Right lobe of liver (tissue), 6 donors: ENCODE measurements around the gene RRAGD. TPM values are rescaled to one million over a fixed set of nuclear protein-coding genes. Genes with fewer than 3 reads are reported as not detected.
A peak's percentile ranks its signal among the peaks of the same experiment; 100 is the strongest.

Experiments
- ATAC-seq, 4 donors: fragments of 200-7000 bp; cut with Tn5 transposase; one replicate each; pipeline ENCODE4 v1.9.1; 2020; ENCODE audit warnings: mild to moderate bottlenecking in 4 of 4, moderate library complexity in 4 of 4
- DNase-seq, 3 donors: peaks; one replicate each; pipeline ENCODE4 v3.0.0-alpha.2; 2020
- H3K27ac ChIP-seq, 3 donors: fragments of 200-600 bp; one replicate each; pipeline ENCODE4 v1.8.0; 2022
- H3K27me3 ChIP-seq, 2 donors: fragments of 200-600 bp; one replicate each; pipeline ENCODE4 v1.8.0; 2022
- H3K36me3 ChIP-seq, 4 donors: fragments of 200-600 bp; sonication (generic) in 1 of 4; one replicate each; pipeline versions ENCODE4 v1.5.1 to v1.8.0; 2017 to 2022; ENCODE audit warnings: control low read depth in 1 of 4
- H3K4me1 ChIP-seq, 4 donors: fragments of 200-600 bp; sonication (generic) in 1 of 4; one replicate each; pipeline versions ENCODE4 v1.5.1 to v1.8.0; 2017 to 2022; ENCODE audit warnings: control low read depth in 1 of 4
- H3K4me3 ChIP-seq, 3 donors: fragments of 200-600 bp; one replicate each; pipeline ENCODE4 v1.8.0; 2022
- H3K9me3 ChIP-seq, 4 donors: fragments of 200-600 bp; sonication (generic) in 1 of 4; one replicate each; pipeline versions ENCODE4 v1.5.1 to v1.8.0; 2017 to 2022; ENCODE audit warnings: control low read depth in 1 of 4
- CTCF ChIP-seq, 4 donors: fragments of 200-600 bp in 3 of 4; fragments of 450-650 bp in 1 of 4; IDR thresholded peaks; one replicate each; pipeline versions ENCODE4 v1.5.1 to v1.8.0; 2016 to 2022; ENCODE audit warnings: antibody characterized with exemption in 4 of 4, mild to moderate bottlenecking in 2 of 4
- POLR2A ChIP-seq: fragments of 450-650 bp; IDR thresholded peaks from one replicate; pipeline ENCODE4 v1.6.1; 2017; ENCODE audit warnings: antibody characterized with exemption, mild to moderate bottlenecking
- WGBS: methylation state at CpG from one replicate; pipeline ENCODE4 v1.1.6; 2018; ENCODE audit warnings: low coverage, low lambda C conversion rate; ENCODE audit not compliant: insufficient coverage; ENCODE audit errors: missing lambda C conversion rate; 5-methylcytosine and 5-hydroxymethylcytosine counted together
- intact Hi-C, 2 donors: fragments of 100-400 bp; cut with DNase I; formaldehyde crosslinking; loops; one replicate each; pipeline versions ENCODE4 v1.11.2 to v1.14.1; 2022
- total RNA-seq, 6 experiments: library from RNA; depleted of rRNA in 2 of 6; stranded (reverse); fragments of >200 nt in 2 of 6; fragmentation: NEBNext Ultra II Directional in 3 of 6; extraction: Animal tissue kit (Norgen Biotek cat#: 25700) in 3 of 6; gene quantifications; one replicate each; pipeline versions ENCODE4 v1.1.0 to v1.2.4, GENCODE V29; 2016 to 2023
- donor health status: DM: no; HTN: yes; CAD: no.
- donor health status: DM: no; HTN: no; CAD: no.
- donor health status: DM: no; HTN: no; CAD: no.
- donor health status: DM: no; HTN: yes; CAD: no.
- donor health status: DM: no; HTN: yes; CAD: no.

RRAGD gene
- total RNA-seq, 6 experiments from 2014 or later = 7.1 to 18.7 (median 12.2) TPM

GRCh38 chr6:89433252-89434149 lies 21.4 kb upstream of the RRAGD start:
- Histone ChIP-seq H3K4me3 (peak overlapping the region; percentile 89 to 96 (median 91)), H3K9me3 (no peaks in the 10 kb centered on the region), H3K4me1 (peaks cover 0 to 4% (median 0%) of the 10 kb centered on the region in 4 donors), H3K27ac (peak overlapping the region in 2 of 3 donors; percentile 23 to 40), H3K36me3 (no peaks in the 10 kb centered on the region), H3K27me3 (no peaks in the 10 kb centered on the region)
- TF ChIP-seq CTCF (IDR thresholded peaks at IDR 0.05) (peak in 1 of 4 donors; percentile 21), POLR2A (no peak)
- 0% methylated on average over 7 of the region's 80 CpGs for WGBS
- intact Hi-C loops = loop anchor here (5.0 kb wide), 1 partner anchor 179 kb away; no protein-coding TSS in a partner anchor
- peak; percentile 34 to 52 (median 46) for ATAC-seq
- peak in 2 of 3 donors; percentile 32 to 52 for DNase-seq

GRCh38 chr6:89432875-89433251 lies 20.8 kb upstream of the RRAGD start, which contains the start of gene ANKRD6:
Gene ANKRD6 (plus strand): TSS chr6:89433152. CDS start chr6:89566977, 133,825 bp downstream.
- 2% methylated on average over 10 of the region's 38 CpGs for WGBS
- peak; percentile 97 to 99 (median 99) for ATAC-seq
- peak; percentile 80 to 85 (median 82) for DNase-seq
- H3K4me3 ChIP-seq = peak within 1 kb of the TSS; percentile 89 to 96 (median 91)
- H3K9me3 ChIP-seq = no peaks in the 10 kb centered on the region
- H3K27ac ChIP-seq = peak within 1 kb of the TSS in 2 of 3 donors; percentile 23 to 40
- peaks cover 0 to 4% (median 0%) of the 10 kb centered on the region in 4 donors for H3K4me1 ChIP-seq
- H3K36me3 ChIP-seq = no peaks in the 10 kb centered on the region
- TF ChIP-seq CTCF (IDR thresholded peaks at IDR 0.05) (peak; percentile 82 to 99 (median 93)), POLR2A (no peak)
- H3K27me3 ChIP-seq = no peaks in the 10 kb centered on the region
- intact Hi-C loops = loop anchor here (5.0 kb wide), 1 partner anchor 179 kb away; no protein-coding TSS in a partner anchor

GRCh38 chr6:89430201-89430962 lies 18.3 kb upstream of the RRAGD start:
- H3K27ac ChIP-seq = no peak overlapping the region
- H3K36me3 ChIP-seq = no peaks in the 10 kb centered on the region
- ATAC-seq (no peak), DNase-seq (no peak)
- WGBS = 53% methylated on average over 7 of the region's 7 CpGs
- H3K27me3 ChIP-seq = no peaks in the 10 kb centered on the region
- H3K4me3 ChIP-seq = no peak overlapping the region
- intact Hi-C loops = loop anchor here (5.0 kb wide), 1 partner anchor 182 kb away; no protein-coding TSS in a partner anchor
- H3K9me3 ChIP-seq = no peaks in the 10 kb centered on the region
- TF ChIP-seq CTCF (IDR thresholded peaks at IDR 0.05) (no peak), POLR2A (no peak)
- H3K4me1 ChIP-seq = peaks cover 0 to 4% (median 0%) of the 10 kb centered on the region in 4 donors

- DNase-seq (no peak), ATAC-seq (no peak)
- no peaks in the 10 kb centered on the region for H3K36me3 ChIP-seq
- no peaks in the 10 kb centered on the region for H3K9me3 ChIP-seq
- no peak for TF ChIP-seq POLR2A
- no peak for TF ChIP-seq CTCF (IDR thresholded peaks at IDR 0.05)
- intact Hi-C loops = no loop called here
- 92% methylated on average over 1 of the region's 1 CpG for WGBS
- H3K27ac ChIP-seq = no peak overlapping the region
- H3K4me1 ChIP-seq = peaks cover 0 to 8% (median 0%) of the 10 kb centered on the region in 4 donors
- no peaks in the 10 kb centered on the region for H3K27me3 ChIP-seq
- no peak overlapping the region for H3K4me3 ChIP-seq
Observed at GRCh38 chr6:89416796-89417195, 4.7 kb upstream of the RRAGD start.
